ENCODE data around the gene VILL. TPM values are rescaled to one million over a fixed set of nuclear protein-coding genes. Genes with fewer than 3 reads are reported as not detected.
A peak's percentile ranks its signal among the peaks of the same experiment; 100 is the strongest.

The VILL gene
- total RNA-seq, 4 donors from 2014 or later = 3.5 to 7.5 (median 5.2) TPM

DNA sequence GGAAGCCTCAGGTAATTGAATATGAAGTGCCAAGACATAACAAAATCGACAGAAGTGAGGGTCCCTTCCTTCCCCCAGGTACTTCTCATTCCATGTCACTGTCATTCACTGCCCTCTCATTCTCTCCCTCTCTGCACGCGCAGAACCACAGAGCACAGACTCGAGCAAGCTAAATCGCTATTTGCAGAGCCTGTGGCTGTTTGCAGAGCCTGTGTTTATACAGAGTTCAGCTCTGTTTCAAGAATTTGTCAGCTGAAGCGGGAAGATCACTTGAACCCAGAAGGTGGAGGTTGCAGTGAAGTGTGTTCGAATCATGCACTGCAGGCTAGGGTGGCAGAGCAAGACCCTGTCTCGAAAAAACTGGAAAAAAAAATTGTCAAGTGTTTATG lies 2.5 kb downstream of the VILL start:
- TF ChIP-seq POLR2A (IDR thresholded peaks at IDR 0.05) = no peak
- TF ChIP-seq EP300 (IDR thresholded peaks at IDR 0.05) = no peak
- TF ChIP-seq, protein P1, sequence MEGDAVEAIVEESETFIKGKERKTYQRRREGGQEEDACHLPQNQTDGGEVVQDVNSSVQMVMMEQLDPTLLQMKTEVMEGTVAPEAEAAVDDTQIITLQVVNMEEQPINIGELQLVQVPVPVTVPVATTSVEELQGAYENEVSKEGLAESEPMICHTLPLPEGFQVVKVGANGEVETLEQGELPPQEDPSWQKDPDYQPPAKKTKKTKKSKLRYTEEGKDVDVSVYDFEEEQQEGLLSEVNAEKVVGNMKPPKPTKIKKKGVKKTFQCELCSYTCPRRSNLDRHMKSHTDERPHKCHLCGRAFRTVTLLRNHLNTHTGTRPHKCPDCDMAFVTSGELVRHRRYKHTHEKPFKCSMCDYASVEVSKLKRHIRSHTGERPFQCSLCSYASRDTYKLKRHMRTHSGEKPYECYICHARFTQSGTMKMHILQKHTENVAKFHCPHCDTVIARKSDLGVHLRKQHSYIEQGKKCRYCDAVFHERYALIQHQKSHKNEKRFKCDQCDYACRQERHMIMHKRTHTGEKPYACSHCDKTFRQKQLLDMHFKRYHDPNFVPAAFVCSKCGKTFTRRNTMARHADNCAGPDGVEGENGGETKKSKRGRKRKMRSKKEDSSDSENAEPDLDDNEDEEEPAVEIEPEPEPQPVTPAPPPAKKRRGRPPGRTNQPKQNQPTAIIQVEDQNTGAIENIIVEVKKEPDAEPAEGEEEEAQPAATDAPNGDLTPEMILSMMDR (IDR thresholded peaks at IDR 0.05) = no peak
- TF ChIP-seq POLR2AphosphoS5 (IDR thresholded peaks at IDR 0.05) = no peak
- ATAC-seq = no peak
- WGBS, 2 donors (ENCODE audit: low coverage in 1 of 2) = 76 to 92% methylated on average over 2 to 6 of the region's 8 CpGs
- no peak overlapping the region for H3K4me3 ChIP-seq
- no peaks in the 10 kb centered on the region for H3K9me3 ChIP-seq
- peak overlapping the region in 1 of 4 donors; percentile 82 for H3K27ac ChIP-seq
- H3K4me1 ChIP-seq = peaks cover 0 to 40% (median 5%) of the 10 kb centered on the region in 3 donors
- H3K36me3 ChIP-seq = no peaks in the 10 kb centered on the region
- H3K27me3 ChIP-seq = no peaks in the 10 kb centered on the region

DNA sequence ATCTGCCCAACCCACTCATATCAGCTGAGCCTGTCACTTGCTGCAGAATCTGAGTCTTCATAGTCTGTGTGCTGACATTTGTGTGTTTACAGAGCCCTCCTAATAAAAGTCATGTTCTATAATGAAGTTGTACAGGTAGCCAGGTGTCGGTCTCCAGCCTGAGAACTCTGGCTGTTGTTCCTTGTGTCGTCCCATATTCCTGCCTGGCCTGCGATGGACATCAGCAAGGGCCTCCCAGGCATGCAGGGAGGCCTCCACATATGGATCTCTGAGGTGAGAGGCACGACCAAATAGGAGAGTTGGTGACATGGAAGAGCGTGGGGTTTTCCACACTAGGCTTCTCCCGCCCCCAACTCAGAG lies 2.9 kb downstream of the VILL start:
- no peak for TF ChIP-seq POLR2AphosphoS5 (IDR thresholded peaks at IDR 0.05)
- TF ChIP-seq POLR2A (IDR thresholded peaks at IDR 0.05) = no peak
- no peak for TF ChIP-seq EP300 (IDR thresholded peaks at IDR 0.05)
- TF ChIP-seq, protein P1 (IDR thresholded peaks at IDR 0.05) = no peak
- ATAC-seq = no peak
- H3K27me3 ChIP-seq = no peaks in the 10 kb centered on the region
- 64% methylated on average over 4 of the region's 6 CpGs; no CpG with 5 or more reads in 1 of the 2 donors for WGBS, 2 donors (ENCODE audit: low coverage in 1 of 2)
- H3K36me3 ChIP-seq = no peaks in the 10 kb centered on the region
- H3K9me3 ChIP-seq = no peaks in the 10 kb centered on the region
- H3K27ac ChIP-seq = peak overlapping the region in 3 of 4 donors; percentile 71 to 82 (median 71)
- H3K4me3 ChIP-seq = peak overlapping the region in 1 of 2 donors; percentile 55
- H3K4me1 ChIP-seq = peaks cover 0 to 43% (median 8%) of the 10 kb centered on the region in 3 donors

DNA sequence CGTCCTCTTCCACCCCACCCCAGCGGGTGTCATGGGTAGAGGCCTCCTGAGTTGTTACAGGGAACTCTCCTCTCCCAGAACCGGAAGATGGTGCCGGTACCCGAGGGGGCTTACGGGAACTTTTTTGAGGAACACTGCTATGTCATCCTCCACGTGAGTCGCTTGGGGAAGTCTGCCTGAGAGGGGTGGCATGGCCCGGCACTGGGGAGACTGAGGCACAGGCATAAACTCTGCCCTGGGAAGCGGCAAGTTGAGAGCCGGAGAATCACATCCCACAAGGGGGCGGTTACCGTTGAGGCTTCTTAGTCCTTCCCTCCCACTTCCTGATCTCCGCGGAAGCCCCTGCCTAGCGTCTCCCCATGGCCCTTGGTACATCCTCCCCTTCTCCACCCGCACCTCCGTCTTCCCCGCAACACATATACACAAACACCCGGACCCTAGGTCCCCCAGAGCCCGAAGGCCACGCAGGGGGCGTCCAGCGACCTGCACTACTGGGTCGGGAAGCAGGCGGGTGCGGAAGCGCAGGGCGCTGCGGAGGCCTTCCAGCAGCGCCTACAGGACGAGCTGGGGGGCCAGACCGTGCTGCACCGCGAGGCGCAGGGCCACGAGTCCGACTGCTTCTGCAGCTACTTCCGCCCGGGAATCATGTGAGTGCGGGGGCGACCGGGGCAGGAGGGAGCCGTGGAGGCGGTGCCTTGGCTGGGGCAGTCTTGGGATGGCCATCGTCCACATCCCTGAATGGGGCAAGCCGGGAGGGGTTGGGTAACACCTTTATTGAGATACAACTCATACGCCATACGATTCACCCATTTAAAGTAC lies 3.4 kb downstream of the VILL start:
- H3K27me3 ChIP-seq = no peaks in the 10 kb centered on the region
- no peaks in the 10 kb centered on the region for H3K9me3 ChIP-seq
- WGBS, 2 donors (ENCODE audit: low coverage in 1 of 2) = 0 to 2% methylated on average over 2 to 16 of the region's 49 CpGs
- peak; percentile 66 for ATAC-seq
- H3K4me3 ChIP-seq = peak overlapping the region; percentile 55 to 57
- peaks cover 0 to 47% (median 9%) of the 10 kb centered on the region in 3 donors for H3K4me1 ChIP-seq
- H3K36me3 ChIP-seq = no peaks in the 10 kb centered on the region
- H3K27ac ChIP-seq = peak overlapping the region in 3 of 4 donors; percentile 71 to 82 (median 71)
- TF ChIP-seq POLR2AphosphoS5 (IDR thresholded peaks at IDR 0.05) (peak; percentile 77), POLR2A (IDR thresholded peaks at IDR 0.05) (peak; percentile 55 to 67), EP300 (IDR thresholded peaks at IDR 0.05) (no peak)
- TF ChIP-seq, protein P1 (IDR thresholded peaks at IDR 0.05) = peak in 2 of 4 experiments; percentile 2 to 39

DNA sequence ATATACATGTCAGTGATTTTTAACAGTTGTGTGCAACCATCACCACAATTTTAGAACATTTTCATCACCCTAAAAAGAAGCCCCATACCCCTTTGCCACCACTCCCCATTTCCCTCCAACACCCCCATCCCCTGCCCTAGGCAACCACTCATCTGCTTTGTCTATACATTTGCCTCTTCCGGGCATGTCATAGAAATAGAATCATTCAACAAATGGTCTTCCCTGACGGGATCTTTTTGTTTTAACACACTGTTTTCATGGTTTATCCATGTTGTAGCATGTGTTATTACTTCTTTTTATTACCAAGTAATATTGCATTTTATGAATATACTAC lies 4.0 kb downstream of the VILL start:
- WGBS, 2 donors (ENCODE audit: low coverage in 1 of 2) = 12 to 29% methylated on average over 2 of the region's 2 CpGs
- Histone ChIP-seq H3K9me3 (no peaks in the 10 kb centered on the region), H3K4me3 (peak overlapping the region; percentile 55 to 57), H3K27me3 (no peaks in the 10 kb centered on the region), H3K4me1 (peaks cover 0 to 52% (median 9%) of the 10 kb centered on the region in 3 donors), H3K27ac (peak overlapping the region in 3 of 4 donors; percentile 71 to 82 (median 71)), H3K36me3 (no peaks in the 10 kb centered on the region)
- no peak for ATAC-seq
- TF ChIP-seq POLR2AphosphoS5 (IDR thresholded peaks at IDR 0.05) (no peak), EP300 (IDR thresholded peaks at IDR 0.05) (no peak), POLR2A (IDR thresholded peaks at IDR 0.05) (no peak)
- TF ChIP-seq, protein P1 (IDR thresholded peaks at IDR 0.05) = no peak

All from gastroesophageal sphincter (tissue), 4 donors.